ENCODE data around the gene MRPL47.
"Not testable (repeated sequence)": the region's sequence is repeated elsewhere in the genome, so short reads cannot be mapped to it uniquely, and the experiment has no call there.

The MRPL47 gene

GRCh38 chr3:179604321-179605078 is at the start of gene MRPL47, which contains the start of gene NDUFB5:
TSS of gene MRPL47 (minus strand) at chr3:179604638. CDS start at chr3:179604624, 14 bp downstream.
TSS of gene NDUFB5 (plus strand) at chr3:179604794. CDS start at chr3:179604816, 22 bp downstream.
- Histone ChIP-seq H3K9ac (ENCODE audit: insufficient read length) (peak within 1 kb of the TSS; percentile 96), H3K27ac (peak within 1 kb of the TSS; percentile 87), H3K4me3 (peak within 1 kb of the TSS; percentile 91), H3K9me3 (ENCODE audit: low read depth, low read length) (no peaks in the 10 kb centered on the region), H3K36me3 (ENCODE audit: insufficient read depth, low read length) (peaks cover 37% of the 10 kb centered on the region)
- peak; percentile 96 for DNase-seq (ENCODE audit: low read depth, low spot score)
- peak; percentile 86 for TF ChIP-seq FOXP2 (optimal IDR thresholded peaks at IDR 0.05; ENCODE audit: control extremely low read depth, extremely low read length, insufficient read depth)
- no peak for TF ChIP-seq EZH2 (IDR thresholded peaks at IDR 0.05)
- TF ChIP-seq POLR2AphosphoS5 (IDR thresholded peaks at IDR 0.05; ENCODE audit: borderline replicate concordance, low read depth, low read length), result peak; percentile 98

- no peaks in the 10 kb centered on the region for H3K9me3 ChIP-seq (ENCODE audit: low read depth, low read length)
Observed at GRCh38 chr3:179653096-179653797, 48.8 kb upstream of the MRPL47 start.

GRCh38 chr3:179652447-179653095 is 48.1 kb upstream of the MRPL47 start, which contains the start of gene USP13:
TSS of gene USP13 (plus strand) at chr3:179653040. CDS start at chr3:179653226, 186 bp downstream.
- H3K27ac ChIP-seq, result peak within 1 kb of the TSS; percentile 95

More at GRCh38 chr3:179653096-179653797, 48.8 kb upstream of the MRPL47 start:
- peak overlapping the region; percentile 99 for H3K4me3 ChIP-seq
- H3K36me3 ChIP-seq (ENCODE audit: insufficient read depth, low read length), result peaks cover 9% of the 10 kb centered on the region
- DNase-seq (ENCODE audit: low read depth, low spot score), result no peak
- TF ChIP-seq POLR2AphosphoS5 (IDR thresholded peaks at IDR 0.05; ENCODE audit: borderline replicate concordance, low read depth, low read length) (peak; percentile 70), EZH2 (IDR thresholded peaks at IDR 0.05) (no peak)
- peak overlapping the region; percentile 95 for H3K27ac ChIP-seq
- H3K9ac ChIP-seq (ENCODE audit: insufficient read length), result peak overlapping the region; percentile 89

GRCh38 chr3:179651687-179652446 is 47.4 kb upstream of the MRPL47 start:
- TF ChIP-seq EZH2 (IDR thresholded peaks at IDR 0.05), result no peak
- TF ChIP-seq FOXP2 (optimal IDR thresholded peaks at IDR 0.05; ENCODE audit: control extremely low read depth, extremely low read length, insufficient read depth), result no peak
- no peak for TF ChIP-seq POLR2AphosphoS5 (IDR thresholded peaks at IDR 0.05; ENCODE audit: borderline replicate concordance, low read depth, low read length)
- DNase-seq (ENCODE audit: low read depth, low spot score), result no peak
- Histone ChIP-seq H3K9me3 (ENCODE audit: low read depth, low read length) (no peaks in the 10 kb centered on the region), H3K27ac (peak overlapping the region; percentile 95), H3K4me3 (peak overlapping the region; percentile 99), H3K9ac (ENCODE audit: insufficient read length) (peak overlapping the region; percentile 89), H3K36me3 (ENCODE audit: insufficient read depth, low read length) (peaks cover 9% of the 10 kb centered on the region)

More at GRCh38 chr3:179652447-179653095, 48.1 kb upstream of the MRPL47 start, which contains the start of gene USP13:
- TF ChIP-seq POLR2AphosphoS5 (IDR thresholded peaks at IDR 0.05; ENCODE audit: borderline replicate concordance, low read depth, low read length) (peak; percentile 92), EZH2 (IDR thresholded peaks at IDR 0.05) (no peak)
- peak; percentile 76 for DNase-seq (ENCODE audit: low read depth, low spot score)
- peak within 1 kb of the TSS; percentile 89 for H3K9ac ChIP-seq (ENCODE audit: insufficient read length)
- peaks cover 9% of the 10 kb centered on the region for H3K36me3 ChIP-seq (ENCODE audit: insufficient read depth, low read length)
- peak within 1 kb of the TSS; percentile 99 for H3K4me3 ChIP-seq
- no peaks in the 10 kb centered on the region for H3K9me3 ChIP-seq (ENCODE audit: low read depth, low read length)

DNA sequence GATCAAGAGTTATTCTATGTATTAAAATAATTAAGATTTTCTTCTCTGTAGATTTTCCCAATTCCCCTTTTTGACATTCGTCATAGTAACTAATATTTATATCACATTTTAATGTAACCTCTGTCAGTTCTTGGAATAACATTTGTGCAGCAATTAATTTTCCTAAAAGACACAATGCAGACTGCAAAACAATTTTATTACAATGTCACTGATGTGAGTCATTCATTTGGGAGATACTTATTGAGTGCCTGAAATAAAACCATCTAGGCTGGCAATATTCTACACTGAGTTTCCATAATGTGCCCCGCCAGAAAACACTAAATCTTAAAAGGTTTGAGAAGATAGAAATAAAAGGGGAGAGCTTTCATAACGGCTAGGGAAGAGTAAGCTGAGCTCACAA is 41.7 kb upstream of the MRPL47 start:
- Histone ChIP-seq H3K36me3 (ENCODE audit: insufficient read depth, low read length) (no peaks in the 10 kb centered on the region), H3K27ac (no peak overlapping the region), H3K9ac (ENCODE audit: insufficient read length) (no peak overlapping the region), H3K4me3 (no peak overlapping the region), H3K9me3 (ENCODE audit: low read depth, low read length) (no peaks in the 10 kb centered on the region)
- TF ChIP-seq EZH2 (IDR thresholded peaks at IDR 0.05) (no peak), POLR2AphosphoS5 (IDR thresholded peaks at IDR 0.05; ENCODE audit: borderline replicate concordance, low read depth, low read length) (no peak), FOXP2 (optimal IDR thresholded peaks at IDR 0.05; ENCODE audit: control extremely low read depth, extremely low read length, insufficient read depth) (no peak)
- no peak for DNase-seq (ENCODE audit: low read depth, low spot score)

- not testable (repeated sequence) for H3K4me3 ChIP-seq; H3K36me3 ChIP-seq (ENCODE audit: insufficient read depth, low read length); H3K27ac ChIP-seq; H3K9me3 ChIP-seq (ENCODE audit: low read depth, low read length); DNase-seq (ENCODE audit: low read depth, low spot score); H3K9ac ChIP-seq (ENCODE audit: insufficient read length)
Observed at GRCh38 chr3:179643837-179644236, 39.4 kb upstream of the MRPL47 start.

DNA sequence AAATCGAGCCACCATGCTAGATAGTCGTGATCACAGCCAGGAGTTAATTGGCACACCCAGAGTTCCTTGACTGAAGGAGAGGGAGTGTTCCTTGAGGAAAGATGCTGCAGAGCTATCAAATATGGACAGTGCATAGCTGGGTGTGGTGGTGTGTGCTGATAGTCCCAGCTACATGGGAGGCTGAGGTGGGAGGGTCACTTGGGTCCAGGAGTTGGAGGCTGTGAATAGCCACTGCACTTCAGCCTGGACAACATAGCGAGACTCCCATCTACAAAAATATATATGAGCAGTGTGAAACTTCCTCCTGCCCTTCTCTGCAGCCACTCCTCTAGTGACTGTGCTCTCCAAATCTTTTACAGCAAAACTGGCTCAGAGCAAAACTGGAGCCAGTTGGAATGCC is 38.4 kb upstream of the MRPL47 start:
- H3K9ac ChIP-seq (ENCODE audit: insufficient read length), result no peak overlapping the region
- TF ChIP-seq POLR2AphosphoS5 (IDR thresholded peaks at IDR 0.05; ENCODE audit: borderline replicate concordance, low read depth, low read length) (no peak), EZH2 (IDR thresholded peaks at IDR 0.05) (no peak), FOXP2 (optimal IDR thresholded peaks at IDR 0.05; ENCODE audit: control extremely low read depth, extremely low read length, insufficient read depth) (no peak)
- H3K36me3 ChIP-seq (ENCODE audit: insufficient read depth, low read length), result no peaks in the 10 kb centered on the region
- no peaks in the 10 kb centered on the region for H3K9me3 ChIP-seq (ENCODE audit: low read depth, low read length)
- H3K4me3 ChIP-seq, result no peak overlapping the region
- H3K27ac ChIP-seq, result no peak overlapping the region
- no peak for DNase-seq (ENCODE audit: low read depth, low spot score)

GRCh38 chr3:179640469-179640868 is 36.0 kb upstream of the MRPL47 start:
- H3K9ac ChIP-seq (ENCODE audit: insufficient read length), result no peak overlapping the region
- H3K27ac ChIP-seq, result no peak overlapping the region
- no peak overlapping the region for H3K4me3 ChIP-seq
- H3K9me3 ChIP-seq (ENCODE audit: low read depth, low read length), result no peaks in the 10 kb centered on the region
- H3K36me3 ChIP-seq (ENCODE audit: insufficient read depth, low read length), result no peaks in the 10 kb centered on the region
- TF ChIP-seq POLR2AphosphoS5 (IDR thresholded peaks at IDR 0.05; ENCODE audit: borderline replicate concordance, low read depth, low read length) (no peak), EZH2 (IDR thresholded peaks at IDR 0.05) (no peak), FOXP2 (optimal IDR thresholded peaks at IDR 0.05; ENCODE audit: control extremely low read depth, extremely low read length, insufficient read depth) (no peak)
- DNase-seq (ENCODE audit: low read depth, low spot score), result no peak

Data from SK-N-MC (cell line).